HG02870 (cell line): ENCODE data around the gene STING1.
A peak's percentile ranks its signal among the peaks of the same experiment; 100 is the strongest.
"Not testable (repeated sequence)": the region's sequence is repeated elsewhere in the genome, so short reads cannot be mapped to it uniquely, and the experiment has no call there.

ENCODE experiments used
- ATAC-seq: cut with Tn5 transposase; IDR thresholded peaks from one replicate; pipeline ENCODE4 v1.9.1; 2021; ENCODE audit warnings: mild to moderate bottlenecking, moderate library complexity; ENCODE audit not compliant: unreplicated experiment

STING1 gene

DNA sequence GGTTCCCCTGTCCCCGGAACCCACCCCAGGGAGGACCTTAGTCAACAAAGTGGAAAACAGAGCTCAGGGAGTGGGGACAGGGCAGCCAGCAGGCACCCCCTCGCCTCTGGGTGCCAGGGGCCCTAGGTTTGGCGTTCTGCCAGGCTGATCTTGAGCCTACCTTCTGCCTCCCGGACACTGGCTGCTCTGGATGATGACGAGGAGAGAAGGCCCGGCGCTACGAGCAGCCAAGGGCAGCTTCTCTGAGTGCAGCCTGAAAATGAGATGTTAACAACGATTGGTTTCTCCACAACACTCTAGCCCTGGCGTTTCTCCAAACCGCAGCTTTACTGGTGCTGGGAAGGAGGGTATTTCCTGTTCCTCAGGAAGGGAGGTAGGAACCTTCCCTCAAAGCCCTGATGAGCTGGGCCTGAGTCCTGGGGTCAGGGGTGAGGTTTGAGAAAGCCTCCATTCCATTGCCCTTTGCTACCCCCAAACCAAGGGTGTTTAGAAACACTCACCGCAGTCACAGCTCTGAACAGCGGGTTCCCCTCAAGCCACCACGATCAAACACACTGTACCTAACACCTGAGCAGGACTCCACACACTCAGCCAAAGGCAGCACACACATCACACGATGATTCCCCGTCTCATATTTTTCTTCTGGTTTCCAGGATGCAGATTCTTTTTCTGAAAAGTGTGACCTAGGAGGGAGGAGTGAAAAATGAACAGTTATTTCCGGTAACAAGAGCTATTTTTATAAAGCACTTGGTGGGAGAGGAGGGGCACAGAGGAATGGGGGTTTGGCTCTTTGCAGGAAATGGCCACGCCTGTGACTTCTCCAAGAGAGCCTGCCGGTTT lies at the start of gene STING1:
STING1 (minus strand) TSS at position 709 of the 840 bp plus-strand sequence. CDS start 1,054 bp downstream, outside the sequence.
- ATAC-seq, result no peak

DNA sequence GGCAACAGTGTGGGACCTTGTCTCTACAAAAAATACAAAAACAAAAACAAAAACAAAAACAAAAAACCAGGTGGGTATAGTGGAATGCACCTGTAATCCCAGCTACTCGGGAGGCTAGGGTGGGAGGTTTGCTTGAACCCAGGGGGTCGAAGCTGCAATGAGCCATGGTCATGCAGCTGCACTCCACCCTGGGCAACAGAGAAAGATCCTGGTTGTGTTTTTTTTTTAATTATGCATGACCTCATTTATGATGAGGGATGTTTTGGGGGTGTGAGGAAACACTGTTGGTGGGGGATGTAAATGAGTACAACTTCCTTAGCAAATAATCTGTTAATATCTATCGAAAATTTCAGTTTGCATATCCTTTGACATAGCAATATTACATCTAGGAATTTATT lies 49.2 kb upstream of the STING1 start:
- no peak for ATAC-seq

DNA sequence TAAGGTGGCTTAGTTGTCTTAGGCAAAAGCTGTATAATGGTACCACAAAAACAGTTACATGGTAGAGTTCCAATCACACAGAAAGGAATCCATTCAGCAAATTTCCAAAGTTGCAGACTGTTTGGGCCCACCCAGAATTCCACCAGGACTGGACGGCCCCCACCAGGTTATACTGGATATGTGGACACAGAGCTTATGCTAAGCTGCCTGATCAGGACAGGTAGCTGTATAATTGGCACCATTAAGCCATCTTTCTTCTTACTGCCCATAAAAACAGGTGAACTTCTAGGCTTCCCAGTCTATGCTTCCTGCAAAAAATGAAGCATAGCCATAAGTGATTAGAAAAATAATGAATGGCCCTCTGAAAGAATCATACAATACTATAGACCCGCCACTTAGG lies 47.5 kb upstream of the STING1 start:
- ATAC-seq, result not testable (repeated sequence)

DNA sequence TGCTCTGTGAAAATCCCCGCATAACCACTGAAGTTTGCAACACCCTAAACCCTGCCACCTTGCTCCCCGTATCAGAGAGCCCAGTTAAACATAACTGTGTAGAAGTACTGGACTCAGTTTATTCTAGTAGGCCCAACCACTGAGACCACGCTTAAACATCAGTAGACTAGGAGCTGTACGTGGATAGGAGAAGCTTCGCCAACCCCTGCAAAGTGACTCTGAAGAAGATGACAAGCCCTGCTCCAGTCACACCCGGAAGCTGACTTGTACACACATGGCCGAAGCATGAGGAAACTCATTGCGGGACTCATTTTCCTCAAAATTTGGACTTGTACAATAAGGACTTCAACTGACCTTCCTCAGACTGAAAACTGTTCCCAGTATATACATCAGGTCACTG lies 46.1 kb upstream of the STING1 start:
- ATAC-seq, result not testable (repeated sequence)

DNA sequence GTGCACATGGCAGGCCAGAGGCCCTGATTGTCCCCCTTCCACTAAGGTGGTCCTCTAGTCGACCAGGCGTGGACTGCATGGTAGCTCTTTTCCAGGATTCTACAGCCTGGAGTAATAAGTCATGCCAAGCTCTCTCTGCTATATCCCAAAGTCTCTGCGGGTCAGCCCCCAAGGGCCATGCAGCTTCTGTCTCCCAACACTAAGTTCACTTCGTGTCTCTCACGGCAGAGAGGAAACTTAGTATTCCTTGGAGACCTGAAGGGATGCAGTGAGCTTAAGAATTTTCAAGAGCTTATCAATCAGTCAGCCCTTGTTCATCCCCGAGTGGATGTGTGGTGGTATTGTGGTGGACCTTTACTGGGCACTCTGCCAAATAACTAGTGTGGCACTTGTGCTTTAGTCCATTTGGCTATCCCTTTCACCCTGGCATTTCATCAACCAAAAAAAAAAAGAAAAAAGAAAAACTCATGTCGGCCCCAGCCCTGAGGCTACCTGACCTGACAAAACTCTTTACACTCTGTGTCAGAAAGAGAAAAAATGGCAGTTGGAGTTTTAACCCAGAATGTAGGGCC lies 45.4 kb upstream of the STING1 start:
- not testable (repeated sequence) for ATAC-seq

DNA sequence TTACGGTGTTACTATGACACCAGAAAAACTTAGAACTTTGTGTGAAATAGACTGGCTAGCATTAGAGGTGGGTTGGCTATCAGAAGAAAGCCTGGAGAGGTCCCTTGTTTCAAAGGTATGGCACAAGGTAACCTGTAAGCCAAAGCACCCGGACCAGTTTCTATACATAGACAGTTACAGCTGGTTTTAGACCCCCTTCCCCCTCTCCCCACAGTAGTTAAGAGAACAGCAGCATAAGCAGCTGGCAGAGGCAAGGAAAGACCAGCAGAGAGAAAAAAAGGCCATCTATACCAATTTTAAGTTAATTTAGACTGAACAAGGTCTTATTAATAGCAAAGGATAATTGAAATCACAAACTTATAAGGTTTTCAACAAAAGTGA lies 44.5 kb upstream of the STING1 start:
- not testable (repeated sequence) for ATAC-seq

DNA sequence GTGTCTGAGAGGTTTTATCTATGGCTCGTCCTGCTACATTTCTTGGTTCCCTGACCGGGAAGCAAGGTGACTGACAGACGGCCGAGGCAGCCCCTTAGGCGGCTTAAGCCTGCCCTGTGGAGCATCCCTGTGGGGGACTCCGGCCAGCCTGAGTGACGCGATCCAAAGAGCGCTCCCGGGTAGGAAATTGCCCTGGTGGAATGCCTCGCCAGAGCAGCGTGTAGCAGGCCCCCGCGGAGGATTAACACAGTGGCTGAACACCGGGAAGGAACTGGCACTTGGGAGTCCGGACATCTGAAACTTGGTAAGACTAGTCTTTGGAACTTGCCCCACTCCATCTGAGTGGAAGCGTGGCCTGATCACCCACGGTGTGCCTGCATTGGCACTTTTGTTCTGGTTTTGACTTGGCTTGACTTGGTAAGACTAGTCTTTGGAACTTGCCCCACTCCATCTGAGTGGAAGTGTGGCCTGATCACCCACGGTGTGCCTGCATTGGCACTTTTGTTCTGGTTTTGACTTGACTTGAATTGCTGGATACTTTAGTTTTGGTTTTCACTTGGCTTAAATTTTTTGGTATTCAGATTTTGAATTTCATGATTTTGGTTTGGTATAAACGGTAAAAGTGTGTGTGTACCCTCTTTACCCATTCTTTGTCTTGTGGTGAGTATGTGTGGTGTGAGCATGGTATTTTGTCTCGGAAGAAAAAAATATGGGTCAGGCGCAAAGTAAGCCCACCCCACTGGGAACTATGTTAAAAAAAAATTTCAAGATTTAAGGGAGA lies 43.9 kb upstream of the STING1 start:
- ATAC-seq, result not testable (repeated sequence)

DNA sequence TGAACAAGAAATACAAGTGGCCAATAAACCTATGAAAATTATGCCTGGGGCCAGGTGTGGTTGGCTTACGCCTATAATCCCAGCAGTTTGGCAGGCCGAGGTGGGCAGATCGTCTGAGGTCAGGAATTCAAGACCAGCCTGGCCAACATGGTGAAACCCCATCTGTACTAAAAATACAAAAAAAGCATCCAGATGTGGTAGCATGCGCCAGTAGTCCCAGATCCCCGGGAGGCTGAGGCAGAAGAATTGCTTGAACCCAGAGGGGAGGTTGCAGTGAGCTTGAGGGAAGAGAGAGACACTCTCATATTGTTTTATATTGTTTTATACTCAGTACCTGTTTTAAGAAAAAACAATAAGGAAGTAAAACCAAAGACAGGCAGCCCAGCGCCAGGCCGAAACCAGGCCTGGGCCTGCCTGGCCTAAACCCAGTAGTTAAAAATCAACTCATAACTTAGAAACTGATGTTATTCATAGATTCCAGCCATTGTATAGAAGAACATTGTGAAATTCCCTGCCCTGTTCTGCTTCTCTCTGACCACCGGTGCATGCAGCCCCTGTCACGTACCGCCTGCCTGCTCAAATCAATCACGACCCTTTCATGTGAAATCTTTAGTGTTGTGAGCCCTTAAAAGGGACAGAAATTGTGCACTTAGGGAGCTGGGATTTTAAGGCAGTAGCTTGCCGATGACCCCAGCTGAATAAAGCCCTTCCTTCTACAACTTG lies 43.2 kb upstream of the STING1 start:
- ATAC-seq, result not testable (repeated sequence)

DNA sequence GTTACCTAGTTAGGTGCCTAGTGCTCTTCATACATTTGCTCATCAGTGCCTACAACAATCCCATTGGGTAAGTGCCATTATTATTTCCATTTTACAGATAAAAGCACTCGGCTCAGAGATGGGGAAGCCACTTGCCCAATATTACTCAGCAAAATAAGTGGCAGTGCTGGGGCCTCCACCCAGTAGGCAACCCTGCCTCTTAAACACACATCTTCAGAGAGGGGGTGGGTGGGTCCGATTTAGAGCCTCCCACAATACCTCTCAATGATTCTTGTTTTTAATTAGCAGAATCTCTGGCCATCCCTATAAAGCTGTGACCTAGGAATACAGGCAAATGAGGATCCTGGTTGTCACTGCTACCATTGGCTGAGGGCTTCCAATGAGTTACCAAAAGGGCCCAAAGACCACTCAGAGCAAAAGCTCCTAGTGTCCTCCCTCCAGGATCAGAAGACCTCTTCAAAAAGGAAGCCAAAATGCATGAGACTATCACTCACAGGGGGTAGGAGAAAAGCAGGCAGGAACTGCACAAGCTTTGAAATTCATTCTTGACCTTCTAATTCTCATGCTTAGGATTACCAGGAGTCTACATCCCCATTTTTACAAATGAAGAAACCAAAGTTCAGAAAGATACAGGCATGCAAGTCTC lies 42.5 kb upstream of the STING1 start:
- ATAC-seq, result no peak

DNA sequence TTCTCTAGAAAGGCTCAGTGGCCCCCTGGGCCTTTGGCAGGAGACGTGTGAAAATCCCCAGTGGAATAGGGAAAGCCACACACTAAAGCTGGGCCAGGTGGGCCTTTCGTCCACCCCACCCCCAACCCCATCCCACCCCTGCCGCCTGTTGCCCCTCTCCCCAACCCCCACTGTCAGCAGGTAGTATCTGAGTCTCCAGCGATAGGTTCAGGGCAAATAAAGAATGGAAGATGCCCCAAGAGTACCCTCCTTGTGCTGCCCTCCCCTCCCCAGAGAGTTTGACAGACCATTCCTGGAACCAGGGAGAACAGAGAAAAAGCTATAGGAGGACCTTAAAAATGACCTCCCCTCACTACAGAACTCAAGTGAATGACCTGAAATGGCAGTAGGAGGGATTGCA lies 41.9 kb upstream of the STING1 start:
- no peak for ATAC-seq

DNA sequence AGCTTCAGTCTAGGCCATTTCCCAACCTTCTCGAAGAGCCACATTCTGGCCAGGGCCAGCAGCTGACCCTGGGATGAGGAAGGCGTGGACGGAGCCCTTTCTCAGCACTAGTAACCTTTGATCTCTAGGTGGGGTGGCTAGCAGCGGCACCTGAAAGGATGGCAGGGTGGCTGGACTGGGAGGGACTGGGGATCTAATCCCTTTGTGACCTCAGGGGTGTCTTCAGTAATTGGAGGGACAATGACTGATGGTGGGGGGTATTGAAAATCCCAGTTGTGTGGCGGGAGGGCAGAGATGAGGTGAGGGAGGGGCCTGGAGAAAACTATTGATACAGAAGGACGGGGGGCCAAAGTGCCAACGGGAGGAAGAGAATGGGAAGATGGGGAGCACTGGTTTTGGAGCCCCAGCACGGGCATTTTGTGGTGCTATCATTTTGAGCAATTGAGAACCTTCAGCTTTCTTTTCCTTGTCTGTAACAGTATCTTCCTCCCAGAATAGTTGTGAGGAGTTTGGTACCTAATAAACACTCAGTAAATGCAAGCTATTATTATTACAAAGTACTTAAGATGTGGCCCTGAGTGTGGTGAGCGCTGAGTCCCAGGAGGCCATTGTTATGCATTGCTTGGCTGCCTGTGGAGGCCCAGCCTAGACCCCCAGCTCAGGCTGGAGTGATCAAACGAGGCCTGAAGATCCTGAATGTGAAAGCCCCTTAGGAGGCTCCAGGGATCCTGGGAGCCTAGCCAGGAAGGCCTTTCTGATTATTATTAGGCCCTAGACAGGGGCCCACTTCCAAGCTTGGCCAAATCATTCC lies 41.3 kb upstream of the STING1 start:
- ATAC-seq, result no peak

DNA sequence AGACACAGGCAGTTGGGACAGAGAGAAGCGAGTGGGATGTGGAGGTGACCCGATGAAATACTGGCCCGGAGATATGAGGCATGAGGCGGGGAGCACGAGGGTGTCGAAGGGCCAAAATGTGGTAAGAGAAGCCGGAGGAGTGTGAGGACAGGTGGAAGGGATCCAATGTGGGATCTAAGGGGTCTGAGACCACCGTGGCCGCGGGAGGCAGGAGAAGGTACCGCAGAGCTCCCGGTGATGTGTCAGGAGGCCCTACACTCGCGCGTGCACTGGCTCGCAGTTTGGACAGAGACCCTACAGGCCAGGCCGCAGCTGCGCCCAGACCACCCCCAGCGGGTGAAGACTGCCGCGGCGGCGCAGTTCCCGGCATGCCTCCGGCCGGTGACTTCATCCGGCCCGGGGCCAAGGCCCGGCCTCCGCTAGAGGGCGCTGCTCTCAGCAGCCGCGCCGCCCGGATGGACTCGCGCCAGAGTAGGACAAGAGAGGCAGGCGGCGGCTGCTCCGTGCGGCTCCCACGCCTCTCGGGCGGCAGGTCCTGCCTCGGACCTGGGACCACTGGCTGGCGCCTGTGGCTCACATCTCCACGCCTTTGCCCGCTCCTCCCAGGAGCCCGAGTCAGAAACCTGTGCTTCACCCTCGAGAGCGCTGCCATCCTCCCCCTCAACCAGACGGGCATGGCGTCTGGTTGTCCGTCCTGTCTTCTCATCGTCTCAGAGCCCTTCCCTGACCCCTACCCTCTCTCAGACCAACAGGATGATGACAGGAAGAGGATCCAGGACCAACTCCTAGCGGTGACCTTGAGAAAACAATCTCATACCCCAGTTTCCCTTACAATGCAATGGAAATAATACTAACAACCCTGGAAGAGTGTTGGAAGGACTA lies 35.4 kb upstream of the STING1 start:
- peak; percentile 79 for ATAC-seq

DNA sequence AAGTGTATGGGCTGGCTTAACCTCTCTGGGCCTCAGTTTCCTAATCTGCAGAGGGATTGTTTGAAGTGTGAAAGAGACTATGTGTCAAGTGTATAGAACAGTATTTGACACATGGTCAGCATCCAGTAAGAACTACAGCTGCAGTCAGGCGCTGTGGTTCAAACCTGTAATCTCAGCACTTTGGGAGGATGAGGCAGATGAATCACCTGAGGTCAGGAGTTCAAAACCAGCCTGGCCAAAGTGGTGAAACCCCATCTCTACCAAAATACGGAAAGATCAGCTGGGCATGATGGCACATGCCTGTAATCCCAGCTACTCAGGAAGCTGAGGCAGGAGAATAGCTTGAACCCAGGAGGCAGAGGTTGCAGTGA lies 31.9 kb upstream of the STING1 start:
- no peak for ATAC-seq

DNA sequence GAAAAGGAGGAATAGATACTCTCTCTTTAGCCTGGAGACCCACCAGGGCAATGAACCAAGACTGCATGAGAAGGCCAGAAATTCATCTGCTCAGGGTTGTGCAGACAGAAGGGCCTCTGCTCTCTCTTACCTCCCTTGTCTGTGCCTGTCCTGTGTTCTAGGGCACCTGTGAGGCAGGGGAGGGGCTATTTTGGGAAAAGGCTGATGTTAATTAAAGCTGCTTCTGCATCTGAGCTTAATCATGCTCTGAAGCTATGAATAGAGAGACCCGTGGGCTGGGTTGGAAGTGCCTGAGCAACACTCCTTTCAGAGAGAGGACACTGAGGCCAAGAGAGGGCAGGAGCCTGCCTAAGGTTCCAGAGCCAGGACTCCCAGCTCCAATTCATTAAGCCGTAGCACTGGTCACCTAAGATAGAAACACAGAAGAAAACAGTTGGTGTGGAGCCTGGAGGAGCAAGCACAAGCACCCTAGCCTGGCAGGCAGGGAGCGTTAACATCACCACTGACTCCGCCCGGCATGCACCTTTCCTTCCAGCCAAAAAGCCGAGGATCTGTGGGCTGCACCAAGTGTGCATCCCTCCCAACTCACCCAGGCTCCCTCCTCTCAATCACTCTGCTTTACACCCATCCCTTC lies 31.4 kb upstream of the STING1 start:
- no peak for ATAC-seq

DNA sequence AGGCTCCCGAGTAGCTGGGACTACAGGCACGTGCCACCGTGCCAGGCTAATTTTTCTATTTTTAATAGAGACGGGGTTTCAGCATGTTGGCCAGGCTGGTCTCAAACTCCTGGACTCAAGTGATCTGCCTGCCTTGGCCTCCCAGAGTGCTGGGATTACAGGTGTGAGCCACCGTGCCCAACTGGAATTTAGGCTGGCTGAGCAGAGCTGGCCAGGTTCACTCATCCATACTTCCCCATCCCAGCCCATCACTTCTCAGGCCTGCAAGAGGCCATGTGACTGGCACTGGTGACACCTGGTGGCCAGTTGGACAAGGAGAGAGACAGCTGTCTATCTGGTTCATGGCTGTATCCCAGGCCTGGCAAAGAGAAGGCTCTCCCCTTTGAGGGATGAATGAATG lies 30.9 kb upstream of the STING1 start:
- ATAC-seq, result peak; percentile 46

DNA sequence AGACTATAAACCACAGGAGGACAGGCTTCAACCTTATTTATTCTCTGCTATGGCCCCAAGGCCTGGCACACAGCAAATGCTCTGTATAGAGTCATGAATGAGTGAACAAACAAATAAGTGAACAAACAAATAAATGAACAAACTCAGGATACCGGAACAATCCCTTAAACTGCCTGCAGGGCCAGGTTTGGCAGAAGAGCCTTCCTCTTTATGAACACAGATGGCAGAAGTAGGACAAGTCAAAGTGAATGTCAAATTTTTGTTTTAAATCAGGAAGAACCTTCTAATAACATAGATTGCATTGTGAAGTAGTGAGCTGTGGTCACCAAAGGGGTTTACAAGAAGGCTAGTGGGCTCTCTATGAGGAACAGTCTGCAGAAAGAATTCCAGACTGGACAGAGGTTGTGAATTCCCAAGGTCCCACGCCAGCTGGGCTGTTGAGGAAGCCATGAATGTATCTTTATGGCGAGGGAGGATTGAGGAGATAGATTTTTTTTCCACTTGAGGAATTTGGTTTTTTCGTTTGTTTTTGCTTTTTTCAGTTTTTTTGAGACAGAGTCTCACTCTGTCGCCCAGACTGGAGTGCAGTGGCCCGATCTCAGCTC lies 30.3 kb upstream of the STING1 start:
- no peak for ATAC-seq

DNA sequence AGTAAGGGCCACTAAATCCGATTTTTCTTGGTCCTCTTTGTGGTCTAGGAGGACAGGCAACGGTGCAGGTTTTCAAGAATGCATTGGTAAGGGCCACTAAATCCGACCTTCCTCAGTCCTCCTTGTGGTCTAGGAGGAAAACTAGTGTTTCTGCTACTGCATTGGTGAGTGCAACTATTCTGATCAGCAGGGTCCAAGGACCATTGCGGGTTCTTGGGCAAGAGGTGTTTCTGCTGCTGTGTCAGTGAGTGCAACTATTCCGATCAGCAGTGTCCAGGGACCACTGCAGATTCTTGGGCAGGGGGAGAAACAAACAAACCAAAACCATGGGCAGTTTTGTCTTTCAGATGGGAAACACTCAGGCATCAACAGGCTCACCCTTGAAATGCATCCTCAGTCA lies 22.2 kb upstream of the STING1 start:
- not testable (repeated sequence) for ATAC-seq

DNA sequence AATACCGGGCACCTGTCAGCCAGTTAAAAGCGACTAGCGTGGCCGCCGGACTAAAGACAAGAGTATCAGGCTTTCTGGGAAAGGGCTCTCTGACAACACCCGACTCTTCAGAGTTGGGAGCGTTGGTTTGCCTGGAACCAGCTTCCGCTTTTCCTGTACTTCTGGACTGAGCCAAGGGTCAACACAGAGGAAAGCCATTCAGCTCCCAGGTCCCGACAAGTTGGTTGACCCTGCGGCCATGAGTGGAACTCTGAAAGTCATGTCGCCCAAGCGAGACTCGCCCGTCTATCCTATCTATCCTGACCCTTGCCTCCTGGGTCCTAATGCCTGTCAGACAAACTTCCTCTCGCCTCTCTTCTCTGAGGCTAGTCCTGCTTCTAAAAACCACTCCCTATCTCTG lies 21.3 kb upstream of the STING1 start:
- ATAC-seq, result not testable (repeated sequence)
